Astrocyte of the cerebellum (primary cell): ENCODE results near the gene LITAF.
A peak's percentile ranks its signal among the peaks of the same experiment; 100 is the strongest.

Source experiments
- DNase-seq: peaks from one replicate; pipeline ENCODE4 v3.0.0-alpha.2; 2011; ENCODE audit warnings: low read depth
- H3K4me3 ChIP-seq: 2 replicates; pipeline ENCODE4 v1.5.1; 2011; ENCODE audit warnings: mild to moderate bottlenecking, low read depth, low read length, moderate library complexity
- CTCF ChIP-seq: IDR thresholded peaks from 2 replicates; pipeline ENCODE4 v1.5.1; 2012; ENCODE audit warnings: low read length, low read depth, moderate library complexity, mild to moderate bottlenecking; ENCODE audit errors: missing control alignments
- in situ Hi-C: cut with HindIII; loops from 2 replicates; pipeline ENCODE4 v1.10.0; 2017; ENCODE audit warnings: low sequenced_read_pairs

LITAF gene

GRCh38 chr16:11613381-11614303, 26.9 kb upstream of the LITAF start:
- no peak for DNase-seq
- in situ Hi-C loops = no loop called here
- no peak overlapping the region for H3K4me3 ChIP-seq
- TF ChIP-seq CTCF = no peak

GRCh38 chr16:11612665-11613025, 25.9 kb upstream of the LITAF start:
- H3K4me3 ChIP-seq = no peak overlapping the region
- in situ Hi-C loops = no loop called here
- TF ChIP-seq CTCF = no peak
- no peak for DNase-seq

GRCh38 chr16:11611871-11612664, 25.3 kb upstream of the LITAF start:
- in situ Hi-C loops = no loop called here
- no peak for TF ChIP-seq CTCF
- no peak overlapping the region for H3K4me3 ChIP-seq
- DNase-seq = peak; percentile 15

GRCh38 chr16:11610580-11610979, 23.9 kb upstream of the LITAF start:
- DNase-seq = no peak
- no peak overlapping the region for H3K4me3 ChIP-seq
- no peak for TF ChIP-seq CTCF
- in situ Hi-C loops = no loop called here

- no peak overlapping the region for H3K4me3 ChIP-seq
- in situ Hi-C loops = no loop called here
- no peak for TF ChIP-seq CTCF
- no peak for DNase-seq
These were observed 23.4 kb upstream of the LITAF start for GRCh38 chr16:11610121-11610505.

- no peak overlapping the region for H3K4me3 ChIP-seq
- DNase-seq = no peak
- TF ChIP-seq CTCF = no peak
- in situ Hi-C loops = no loop called here
These were observed 22.9 kb upstream of the LITAF start for GRCh38 chr16:11609474-11610120.
